Tibial nerve (tissue), 4 donors: ENCODE data around the gene PRPH. TPM values are rescaled to one million over a fixed set of nuclear protein-coding genes. Genes with fewer than 3 reads are reported as not detected.
A peak's percentile ranks its signal among the peaks of the same experiment; 100 is the strongest.

Experiments used
- DNase-seq, 2 donors: peaks; one replicate each; pipeline ENCODE4 v3.0.0-alpha.2; 2019; ENCODE audit warnings: low spot score in 2 of 2
- H3K27ac ChIP-seq, 4 donors: fragments of 200-600 bp; sonication (generic) in 3 of 4; one replicate each; pipeline ENCODE4 v1.5.1; 2017 to 2019; ENCODE audit warnings: mild to moderate bottlenecking in 1 of 4
- H3K27me3 ChIP-seq, 2 donors: fragments of 200-600 bp; sonication (generic) in 1 of 2; one replicate each; pipeline versions ENCODE4 v1.5.1 to v1.6.0; 2017 to 2019
- H3K36me3 ChIP-seq, 3 donors: fragments of 200-600 bp; sonication (generic); one replicate each; pipeline ENCODE4 v1.5.1; 2018 to 2019
- H3K4me1 ChIP-seq, 4 donors: fragments of 200-600 bp; sonication (generic) in 3 of 4; one replicate each; pipeline ENCODE4 v1.5.1; 2017 to 2019
- H3K4me3 ChIP-seq, 4 donors: fragments of 200-600 bp; sonication (generic) in 3 of 4; one replicate each; pipeline ENCODE4 v1.5.1; 2017 to 2019; ENCODE audit warnings: mild to moderate bottlenecking in 1 of 4, moderate library complexity in 1 of 4
- H3K9me3 ChIP-seq, 4 donors: fragments of 200-600 bp; sonication (generic) in 3 of 4; one replicate each; pipeline ENCODE4 v1.5.1; 2017 to 2019
- EP300 ChIP-seq, 2 donors: sonication (generic); formaldehyde crosslinking; IDR thresholded peaks; one replicate each; pipeline ENCODE4 v1.6.1; 2017; ENCODE audit warnings: antibody characterized with exemption in 2 of 2, mild to moderate bottlenecking in 1 of 2
- POLR2A ChIP-seq, 2 donors: fragments of 450-650 bp; IDR thresholded peaks; one replicate each; pipeline ENCODE4 v1.6.1; 2017; ENCODE audit warnings: antibody characterized with exemption in 2 of 2, mild to moderate bottlenecking in 2 of 2, moderate library complexity in 2 of 2
- WGBS, 2 donors: methylation state at CpG; one replicate each; pipeline ENCODE4 v1.1.5; 2018; 5-methylcytosine and 5-hydroxymethylcytosine counted together
- total RNA-seq, 4 donors: library from RNA; depleted of rRNA; stranded (reverse); fragments of >200 nt; gene quantifications; one replicate each; pipeline ENCODE4 v1.1.0, GENCODE V29; 2016
- TF ChIP-seq, protein P1 (sequence below), 5 experiments: fragments of 200-600 bp in 3 of 5; fragments of 450-650 bp in 2 of 5; sonication (generic) in 3 of 5; IDR thresholded peaks; one replicate each; pipeline ENCODE4 v1.5.1; 2016 to 2019; ENCODE audit warnings: antibody characterized with exemption in 5 of 5, mild to moderate bottlenecking in 3 of 5, moderate library complexity in 2 of 5

The PRPH gene
- total RNA-seq, 4 donors from 2014 or later = 0.20 to 0.84 (median 0.22) TPM; not detected in 1

DNA sequence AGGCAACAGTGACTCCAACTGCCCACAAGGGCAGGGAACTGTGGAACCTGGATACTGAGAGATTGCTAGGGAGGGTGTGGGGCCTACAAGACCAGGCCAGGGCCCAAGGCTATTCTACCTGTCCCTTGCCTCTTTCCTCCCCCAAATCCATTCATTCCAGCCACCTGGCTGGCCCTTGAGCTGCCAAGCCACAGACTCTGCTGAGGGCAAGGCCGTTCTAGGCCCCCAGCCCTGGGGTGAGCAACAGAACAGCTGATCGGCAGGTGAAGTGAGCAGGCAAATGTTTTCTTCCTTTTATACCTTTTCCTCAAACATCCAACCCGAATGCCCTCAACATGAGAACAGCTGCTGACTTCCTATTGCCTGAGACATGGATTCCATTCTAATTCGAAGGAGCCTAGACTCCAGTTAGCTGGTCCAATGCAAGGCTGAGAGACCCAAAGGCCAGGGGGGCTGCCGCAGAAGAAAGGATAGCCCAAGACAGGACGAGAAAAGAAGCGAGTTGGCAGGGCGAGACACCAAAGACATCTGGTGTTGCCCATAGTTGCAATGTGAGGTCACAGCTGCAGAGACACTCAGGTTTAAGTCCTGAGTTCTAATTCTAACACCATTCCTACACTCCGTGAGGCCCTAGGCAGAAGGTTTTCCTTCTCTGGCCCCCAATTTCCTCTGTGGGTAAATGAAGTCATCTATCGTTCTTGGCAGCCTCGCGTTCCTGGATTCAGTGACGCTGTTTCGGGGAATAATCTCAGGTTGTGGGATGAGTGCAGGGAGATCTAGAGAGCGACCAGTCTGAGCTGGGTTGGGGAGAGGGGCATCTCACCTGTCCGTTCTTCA, 40.4 kb downstream of the PRPH start:
- no peak for DNase-seq
- TF ChIP-seq POLR2A (IDR thresholded peaks at IDR 0.05) (no peak), EP300 (IDR thresholded peaks at IDR 0.05) (no peak)
- TF ChIP-seq, protein P1, sequence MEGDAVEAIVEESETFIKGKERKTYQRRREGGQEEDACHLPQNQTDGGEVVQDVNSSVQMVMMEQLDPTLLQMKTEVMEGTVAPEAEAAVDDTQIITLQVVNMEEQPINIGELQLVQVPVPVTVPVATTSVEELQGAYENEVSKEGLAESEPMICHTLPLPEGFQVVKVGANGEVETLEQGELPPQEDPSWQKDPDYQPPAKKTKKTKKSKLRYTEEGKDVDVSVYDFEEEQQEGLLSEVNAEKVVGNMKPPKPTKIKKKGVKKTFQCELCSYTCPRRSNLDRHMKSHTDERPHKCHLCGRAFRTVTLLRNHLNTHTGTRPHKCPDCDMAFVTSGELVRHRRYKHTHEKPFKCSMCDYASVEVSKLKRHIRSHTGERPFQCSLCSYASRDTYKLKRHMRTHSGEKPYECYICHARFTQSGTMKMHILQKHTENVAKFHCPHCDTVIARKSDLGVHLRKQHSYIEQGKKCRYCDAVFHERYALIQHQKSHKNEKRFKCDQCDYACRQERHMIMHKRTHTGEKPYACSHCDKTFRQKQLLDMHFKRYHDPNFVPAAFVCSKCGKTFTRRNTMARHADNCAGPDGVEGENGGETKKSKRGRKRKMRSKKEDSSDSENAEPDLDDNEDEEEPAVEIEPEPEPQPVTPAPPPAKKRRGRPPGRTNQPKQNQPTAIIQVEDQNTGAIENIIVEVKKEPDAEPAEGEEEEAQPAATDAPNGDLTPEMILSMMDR (IDR thresholded peaks at IDR 0.05) = no peak
- H3K9me3 ChIP-seq = no peaks in the 10 kb centered on the region
- H3K27me3 ChIP-seq = peaks cover 4 to 88% of the 10 kb centered on the region in 2 donors
- H3K27ac ChIP-seq = no peak overlapping the region
- no peak overlapping the region for H3K4me3 ChIP-seq
- no peaks in the 10 kb centered on the region for H3K36me3 ChIP-seq
- peaks cover 0 to 41% (median 10%) of the 10 kb centered on the region in 4 donors for H3K4me1 ChIP-seq
- WGBS, 2 donors = 53 to 69% methylated on average over 16 of the region's 16 CpGs

DNA sequence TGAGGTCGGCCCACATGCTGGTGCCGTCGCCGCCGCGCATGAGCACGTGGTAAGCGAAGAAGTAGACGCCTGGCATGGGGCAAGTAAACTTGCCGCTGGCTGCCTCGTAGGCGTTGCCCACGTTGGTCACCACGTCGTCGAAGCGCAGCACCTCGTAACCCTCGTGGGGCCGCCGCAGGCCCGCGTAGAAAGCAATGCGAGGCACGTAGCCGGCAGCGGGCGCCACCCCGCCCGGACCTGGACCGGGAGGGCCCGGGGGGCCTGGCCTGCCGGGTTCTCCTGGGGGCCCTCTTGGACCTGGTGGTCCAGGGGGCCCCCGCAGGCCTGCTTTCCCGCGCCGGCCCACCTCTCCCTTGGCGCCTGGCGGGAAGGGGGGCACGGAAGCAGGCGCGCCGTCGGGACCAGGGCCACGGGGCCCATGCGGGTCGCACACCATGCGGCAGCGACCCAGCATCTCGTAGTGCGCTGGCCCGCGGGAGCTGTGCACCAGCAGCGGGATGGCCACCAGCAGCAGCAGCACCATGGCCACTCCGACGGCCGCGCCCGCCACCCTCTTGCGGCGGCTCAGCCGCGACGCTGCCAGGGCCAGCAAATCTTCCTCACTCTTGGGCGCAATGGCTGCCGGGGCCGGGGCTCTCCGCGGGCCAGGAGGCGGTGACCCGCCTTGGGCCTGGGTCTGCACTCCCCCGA, 41.2 kb downstream of the PRPH start:
- Histone ChIP-seq H3K4me3 (no peak overlapping the region), H3K27me3 (peaks cover 4 to 87% of the 10 kb centered on the region in 2 donors), H3K9me3 (no peaks in the 10 kb centered on the region), H3K4me1 (peaks cover 0 to 41% (median 10%) of the 10 kb centered on the region in 4 donors), H3K36me3 (no peaks in the 10 kb centered on the region), H3K27ac (no peak overlapping the region)
- 17 to 38% methylated on average over 9 to 24 of the region's 72 CpGs for WGBS, 2 donors
- TF ChIP-seq EP300 (IDR thresholded peaks at IDR 0.05) (no peak), POLR2A (IDR thresholded peaks at IDR 0.05) (no peak)
- TF ChIP-seq, protein P1 (IDR thresholded peaks at IDR 0.05) = no peak
- no peak for DNase-seq

DNA sequence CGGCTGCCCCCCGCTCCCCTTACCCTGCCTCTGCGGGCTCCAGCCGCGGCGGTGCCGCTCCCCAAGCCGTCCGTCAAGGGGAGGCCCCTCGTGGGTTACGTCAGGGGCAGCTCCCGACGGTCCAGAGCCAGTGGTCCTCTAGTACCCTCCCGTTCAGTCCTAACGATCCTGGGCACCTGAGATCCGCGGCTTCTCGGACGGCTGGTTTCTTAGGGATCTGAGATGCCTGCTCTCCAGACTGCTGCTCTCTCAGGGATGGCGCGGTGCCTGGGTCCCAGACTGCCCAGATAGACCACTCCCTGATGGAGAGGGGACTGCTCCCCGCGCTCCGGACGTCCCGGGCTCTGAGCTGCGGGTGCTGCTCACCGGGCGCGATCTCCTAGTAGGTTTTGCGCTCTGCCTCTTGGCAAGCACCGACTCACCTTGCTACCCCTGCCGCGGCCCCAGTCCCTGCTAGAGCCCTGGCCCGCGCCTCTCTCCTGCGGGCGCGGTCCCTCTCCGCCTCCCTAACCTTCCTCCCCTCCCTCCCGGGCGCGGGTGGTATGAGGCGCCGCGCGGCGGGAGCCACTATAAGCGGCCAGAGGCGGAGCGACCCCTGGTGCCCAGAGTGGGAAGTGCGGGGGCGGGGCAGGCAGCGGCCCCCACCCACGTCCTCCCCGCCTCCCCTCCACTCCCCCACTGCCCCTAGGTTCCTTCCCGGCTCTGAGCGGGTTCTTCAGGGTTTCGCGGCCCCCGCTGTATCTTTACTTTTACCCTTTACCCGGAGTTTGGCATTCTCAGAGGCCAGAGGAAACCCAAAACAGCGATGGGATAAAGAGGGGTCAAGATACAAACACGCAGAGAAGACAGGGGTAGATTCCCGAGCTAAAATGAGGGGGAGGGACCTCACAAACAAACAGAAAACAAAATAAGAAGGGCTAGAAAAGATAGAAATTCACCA, 42.0 kb downstream of the PRPH start, which contains the start of gene C1QL4:
Gene C1QL4, minus strand, starts transcription at position 544 of the 940 bp plus-strand sequence. CDS start 711 bp downstream, outside the sequence.
- Histone ChIP-seq H3K4me3 (peak within 1 kb of the TSS in 2 of 4 donors; percentile 30 to 43), H3K9me3 (no peaks in the 10 kb centered on the region), H3K36me3 (no peaks in the 10 kb centered on the region), H3K27ac (no peak within 1 kb of the TSS), H3K4me1 (peaks cover 0 to 36% (median 8%) of the 10 kb centered on the region in 4 donors), H3K27me3 (peaks cover 4 to 89% of the 10 kb centered on the region in 2 donors)
- DNase-seq = peak; percentile 60 to 87
- TF ChIP-seq, protein P1 (IDR thresholded peaks at IDR 0.05) = peak; percentile 67 to 97 (median 95)
- no peak for TF ChIP-seq POLR2A (IDR thresholded peaks at IDR 0.05)
- TF ChIP-seq EP300 (IDR thresholded peaks at IDR 0.05) = no peak
- WGBS, 2 donors = 2 to 4% methylated on average over 30 to 54 of the region's 65 CpGs

DNA sequence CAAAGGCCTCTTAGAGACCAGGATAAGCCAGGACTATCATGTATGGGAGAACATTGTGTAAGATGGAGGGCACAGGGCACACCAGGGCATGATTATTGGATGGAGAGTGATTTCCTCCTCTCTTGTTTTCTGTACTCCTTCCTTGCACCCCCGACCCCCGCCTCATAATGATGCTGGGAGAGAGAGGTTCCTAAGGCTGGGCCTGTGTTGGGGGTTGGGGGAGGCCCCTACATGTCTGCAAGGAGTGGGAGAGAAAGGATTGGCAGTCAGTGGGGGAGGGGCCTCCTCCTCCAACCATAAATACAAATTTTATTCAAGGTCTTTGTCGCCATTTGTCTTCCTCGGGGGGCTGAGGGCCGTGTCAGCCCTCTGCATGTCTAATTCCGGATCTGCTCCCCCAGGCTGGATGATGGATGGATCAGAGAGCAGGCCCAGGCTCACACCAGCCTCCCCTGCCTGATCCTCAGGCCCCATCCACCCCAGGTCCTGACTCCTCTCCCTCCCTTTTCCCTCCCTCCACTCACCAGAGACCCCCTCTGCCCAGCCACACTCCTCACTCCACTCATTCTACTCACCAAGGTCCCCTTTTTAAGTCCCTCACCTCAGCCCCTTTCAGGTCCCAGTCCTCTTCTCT, 44.0 kb downstream of the PRPH start:
- no peak for DNase-seq

More for the DNA sequence above, 44.0 kb downstream of the PRPH start:
- Histone ChIP-seq H3K4me3 (no peak overlapping the region), H3K27ac (no peak overlapping the region), H3K27me3 (peaks cover 4 to 91% of the 10 kb centered on the region in 2 donors), H3K4me1 (peaks cover 0 to 45% (median 19%) of the 10 kb centered on the region in 4 donors), H3K36me3 (no peaks in the 10 kb centered on the region), H3K9me3 (no peaks in the 10 kb centered on the region)
- WGBS, 2 donors = 72 to 80% methylated on average over 6 of the region's 6 CpGs
- TF ChIP-seq EP300 (IDR thresholded peaks at IDR 0.05) (no peak), POLR2A (IDR thresholded peaks at IDR 0.05) (no peak)
- TF ChIP-seq, protein P1 (IDR thresholded peaks at IDR 0.05) = no peak
